ENCODE results near the gene TTLL8. TPM values are rescaled to one million over a fixed set of nuclear protein-coding genes. Genes with fewer than 3 reads are reported as not detected.

The TTLL8 gene
- total and polyA plus RNA-seq, 2 donors (not counting 3 experiments of a cell fraction or from before 2014, with no cell fraction given): not detected

GRCh38 chr22:50010676-50011446, 47.2 kb downstream of the TTLL8 start:
- DNase-seq (ENCODE audit: low read depth, low spot score): no peak
- dilution Hi-C loops (cut with MboI; ENCODE audit: extremely low pct_ligation_motif_present, low sequenced_read_pairs) (no loop called here), intact Hi-C loops (cut with micrococcal nuclease) (no loop called here)
- POLR2A ChIA-PET: no interaction called here
- no peak for TF ChIP-seq POLR2AphosphoS5 (IDR thresholded peaks at IDR 0.05; ENCODE audit: insufficient read depth, low read depth, low read length)
- no peak for TF ChIP-seq JUN (IDR thresholded peaks at IDR 0.05; ENCODE audit: borderline replicate concordance, insufficient read depth, insufficient read length, low read depth)
- peak; percentile 36 for TF ChIP-seq EZH2 (IDR thresholded peaks at IDR 0.05; ENCODE audit: borderline replicate concordance, low read depth, low read length, severe bottlenecking)
- TF ChIP-seq GATA2 (IDR thresholded peaks at IDR 0.05; ENCODE audit: insufficient read depth, insufficient read length, low read depth, low read length): no peak
- TF ChIP-seq MAX (IDR thresholded peaks at IDR 0.05; ENCODE audit: insufficient read depth, insufficient read length): no peak
- no peak for TF ChIP-seq POLR2A (IDR thresholded peaks at IDR 0.05; ENCODE audit: low read depth, low read length)
- H3K79me2 ChIP-seq (ENCODE audit: control insufficient read depth, insufficient read depth, low read length): no peaks in the 10 kb centered on the region
- no peak for FAIRE-seq
- H3K27me3 ChIP-seq (ENCODE audit: control insufficient read depth in 2 of 2, insufficient read depth in 2 of 2, low read length in 2 of 2): peaks cover 30 to 40% of the 10 kb centered on the region in 2 experiments
- no peak overlapping the region for H3K4me2 ChIP-seq (ENCODE audit: insufficient read depth, low read length)
- no TSS peak for BruUV-seq (replicated peaks)
- CTCF ChIA-PET: interaction anchor here (1.2 kb wide), 1 partner anchor 19 kb away, joined by 4 read pairs; no protein-coding TSS in a partner anchor
- no peak overlapping the region for H3K27ac ChIP-seq (ENCODE audit: insufficient read depth, low read depth, low read length)
- no peaks in the 10 kb centered on the region for H3K4me1 ChIP-seq (ENCODE audit: control insufficient read depth, extremely low read depth, insufficient read depth, low read length)
- no peaks in the 10 kb centered on the region for H4K20me1 ChIP-seq (replicated peaks; ENCODE audit: control insufficient read depth, extremely low read depth, insufficient read depth, low read length)
- H2AFZ ChIP-seq (ENCODE audit: low read depth, low read length): no peak overlapping the region
- no peaks in the 10 kb centered on the region for H3K36me3 ChIP-seq (ENCODE audit: control insufficient read depth in 2 of 2, extremely low read depth in 1 of 2, insufficient read depth in 2 of 2, low read length in 2 of 2)
- no peaks in the 10 kb centered on the region for H3K9me3 ChIP-seq (replicated peaks; ENCODE audit: control insufficient read depth, insufficient read depth, low read length)
- H3K4me3 ChIP-seq (replicated peaks in 1 of 3; ENCODE audit: insufficient read depth in 1 of 3, low read depth in 1 of 3, low read length in 3 of 3): no peak overlapping the region
- no peaks in the 10 kb centered on the region for H3K9me1 ChIP-seq (replicated peaks; ENCODE audit: control insufficient read depth, extremely low read depth, insufficient read depth, low read length)
- H3K9ac ChIP-seq (replicated peaks; ENCODE audit: extremely low read depth, insufficient read depth, low read length): no peak overlapping the region
